Measurements from ENCODE around the gene RFTN1. TPM values are rescaled to one million over a fixed set of nuclear protein-coding genes. Genes with fewer than 3 reads are reported as not detected.

The RFTN1 gene
- total RNA-seq, 6 experiments from 2014 or later: 15.1 to 36.0 (median 19.8) TPM

GRCh38 chr3:16460886-16461285 is 52.6 kb downstream of the RFTN1 start:
- DNase-seq (no peak), ATAC-seq (no peak)
- no peaks in the 10 kb centered on the region for H3K36me3 ChIP-seq
- no peak overlapping the region for H3K27ac ChIP-seq
- H3K9me3 ChIP-seq: no peaks in the 10 kb centered on the region
- no peaks in the 10 kb centered on the region for H3K27me3 ChIP-seq
- 97% methylated on average over 3 of the region's 4 CpGs for WGBS (ENCODE audit: insufficient coverage, low coverage, low lambda C conversion rate, missing lambda C conversion rate)
- no peaks in the 10 kb centered on the region for H3K4me1 ChIP-seq
- intact Hi-C loops (cut with DNase I): no loop called here
- H3K4me3 ChIP-seq: no peak overlapping the region
- TF ChIP-seq CTCF (IDR thresholded peaks at IDR 0.05) (no peak), POLR2A (IDR thresholded peaks at IDR 0.05) (no peak)

GRCh38 chr3:16460273-16460672 is 53.2 kb downstream of the RFTN1 start:
- ATAC-seq (no peak), DNase-seq (no peak)
- Histone ChIP-seq H3K27ac (no peak overlapping the region), H3K4me1 (no peaks in the 10 kb centered on the region), H3K36me3 (no peaks in the 10 kb centered on the region), H3K27me3 (no peaks in the 10 kb centered on the region), H3K9me3 (no peaks in the 10 kb centered on the region), H3K4me3 (no peak overlapping the region)
- no peak for TF ChIP-seq CTCF (IDR thresholded peaks at IDR 0.05)
- TF ChIP-seq POLR2A (IDR thresholded peaks at IDR 0.05): no peak
- intact Hi-C loops (cut with DNase I): no loop called here
- WGBS (ENCODE audit: insufficient coverage, low coverage, low lambda C conversion rate, missing lambda C conversion rate): 96% methylated on average over 4 of the region's 4 CpGs

- no peaks in the 10 kb centered on the region for H3K27me3 ChIP-seq
- no peaks in the 10 kb centered on the region for H3K9me3 ChIP-seq
- no peak for ATAC-seq
- WGBS (ENCODE audit: insufficient coverage, low coverage, low lambda C conversion rate, missing lambda C conversion rate): 91% methylated on average over 3 of the region's 3 CpGs
- no peak for TF ChIP-seq POLR2A (IDR thresholded peaks at IDR 0.05)
- no peak for TF ChIP-seq CTCF (IDR thresholded peaks at IDR 0.05)
- no peak for DNase-seq
- no peak overlapping the region for H3K27ac ChIP-seq
- no peak overlapping the region for H3K4me3 ChIP-seq
- intact Hi-C loops (cut with DNase I): no loop called here
- H3K4me1 ChIP-seq: no peaks in the 10 kb centered on the region
- H3K36me3 ChIP-seq: no peaks in the 10 kb centered on the region
Measured at GRCh38 chr3:16456784-16457415, 56.6 kb downstream of the RFTN1 start.

- intact Hi-C loops (cut with DNase I): no loop called here
- no peaks in the 10 kb centered on the region for H3K36me3 ChIP-seq
- H3K27ac ChIP-seq: no peak overlapping the region
- ATAC-seq (no peak), DNase-seq (no peak)
- no peaks in the 10 kb centered on the region for H3K4me1 ChIP-seq
- no peaks in the 10 kb centered on the region for H3K9me3 ChIP-seq
- 94% methylated on average over 8 of the region's 8 CpGs for WGBS (ENCODE audit: insufficient coverage, low coverage, low lambda C conversion rate, missing lambda C conversion rate)
- no peaks in the 10 kb centered on the region for H3K27me3 ChIP-seq
- TF ChIP-seq POLR2A (IDR thresholded peaks at IDR 0.05): no peak
- TF ChIP-seq CTCF (IDR thresholded peaks at IDR 0.05): no peak
- H3K4me3 ChIP-seq: no peak overlapping the region
Measured at GRCh38 chr3:16455966-16456365, 57.5 kb downstream of the RFTN1 start.

- H3K4me1 ChIP-seq: no peaks in the 10 kb centered on the region
- H3K4me3 ChIP-seq: no peak overlapping the region
- DNase-seq: no peak
- no peaks in the 10 kb centered on the region for H3K36me3 ChIP-seq
- intact Hi-C loops (cut with DNase I): no loop called here
- H3K27ac ChIP-seq: no peak overlapping the region
- H3K9me3 ChIP-seq: no peaks in the 10 kb centered on the region
- no peak for ATAC-seq
- 96% methylated on average over 4 of the region's 7 CpGs for WGBS (ENCODE audit: insufficient coverage, low coverage, low lambda C conversion rate, missing lambda C conversion rate)
- TF ChIP-seq POLR2A (IDR thresholded peaks at IDR 0.05) (no peak), CTCF (IDR thresholded peaks at IDR 0.05) (no peak)
- H3K27me3 ChIP-seq: no peaks in the 10 kb centered on the region
Measured at GRCh38 chr3:16455001-16455400, 58.5 kb downstream of the RFTN1 start.
